ENCODE measurements around the gene TMEM182. TPM values are rescaled to one million over a fixed set of nuclear protein-coding genes. Genes with fewer than 3 reads are reported as not detected.
A peak's percentile ranks its signal among the peaks of the same experiment; 100 is the strongest.

TMEM182 gene
- total RNA-seq, 4 donors from 2014 or later: 6.1 to 15.2 (median 8.0) TPM

GRCh38 chr2:102844911-102845310, 83.1 kb downstream of the TMEM182 start:
- intact Hi-C loops (cut with DNase I; ENCODE audit: low total_unique reads): no loop called here
- no peak for TF ChIP-seq CTCF (IDR thresholded peaks at IDR 0.05 in 4 of 5, conservative IDR thresholded peaks at IDR 0.05 in 1 of 5)
- no peak for TF ChIP-seq POLR2A (IDR thresholded peaks at IDR 0.05)
- Histone ChIP-seq H3K36me3 (no peaks in the 10 kb centered on the region), H3K9me3 (no peaks in the 10 kb centered on the region), H3K4me1 (peaks cover 15% of the 10 kb centered on the region in 2 donors), H3K27ac (no peak overlapping the region), H3K27me3 (no peaks in the 10 kb centered on the region), H3K4me3 (no peak overlapping the region)
- in situ Hi-C loops (cut with MboI; ENCODE audit: low sequenced_read_pairs in 4 of 4): no loop called here
- DNase-seq (no peak), ATAC-seq (no peak)

DNA sequence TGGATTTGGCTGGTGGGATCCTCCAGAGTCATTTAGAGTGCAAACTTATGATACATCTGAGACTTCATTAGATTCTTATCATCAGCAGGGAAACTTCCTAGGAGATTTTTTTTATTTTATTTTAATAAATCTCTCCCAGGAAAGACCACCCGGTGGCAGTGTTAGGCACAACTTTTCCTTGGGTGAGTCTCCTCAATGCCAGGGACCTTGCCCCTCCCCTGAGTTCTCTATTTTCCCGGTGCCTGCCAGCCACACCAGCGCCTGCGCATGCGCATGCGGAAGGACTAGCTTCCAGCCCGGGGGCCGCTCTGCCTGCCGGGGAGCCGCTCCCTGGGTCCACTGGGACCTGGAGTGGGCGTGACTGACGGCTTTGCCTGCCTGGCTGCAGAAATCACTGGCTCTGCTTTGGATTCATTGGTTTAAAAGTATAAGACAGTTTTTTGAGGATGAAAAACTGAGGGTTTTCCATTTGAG, 86.6 kb downstream of the TMEM182 start:
- ATAC-seq: peak in 1 of 2 donors; percentile 65
- DNase-seq: peak; percentile 22 to 59
- in situ Hi-C loops (cut with MboI; ENCODE audit: low sequenced_read_pairs in 4 of 4): no loop called here
- TF ChIP-seq POLR2A (IDR thresholded peaks at IDR 0.05): no peak
- TF ChIP-seq CTCF (IDR thresholded peaks at IDR 0.05 in 4 of 5, conservative IDR thresholded peaks at IDR 0.05 in 1 of 5): no peak
- intact Hi-C loops (cut with DNase I; ENCODE audit: low total_unique reads): no loop called here
- H3K9me3 ChIP-seq: no peaks in the 10 kb centered on the region
- no peaks in the 10 kb centered on the region for H3K27me3 ChIP-seq
- H3K36me3 ChIP-seq: no peaks in the 10 kb centered on the region
- no peak overlapping the region for H3K27ac ChIP-seq
- H3K4me3 ChIP-seq: peak overlapping the region; percentile 36 to 54 (median 44)
- peaks cover 7 to 13% of the 10 kb centered on the region in 2 donors for H3K4me1 ChIP-seq

GRCh38 chr2:102850888-102851287, 89.1 kb downstream of the TMEM182 start:
- H3K27me3 ChIP-seq: no peaks in the 10 kb centered on the region
- peaks cover 7 to 13% of the 10 kb centered on the region in 2 donors for H3K4me1 ChIP-seq
- no peak overlapping the region for H3K27ac ChIP-seq
- H3K4me3 ChIP-seq: no peak overlapping the region
- TF ChIP-seq CTCF (IDR thresholded peaks at IDR 0.05 in 4 of 5, conservative IDR thresholded peaks at IDR 0.05 in 1 of 5): no peak
- in situ Hi-C loops (cut with MboI; ENCODE audit: low sequenced_read_pairs in 4 of 4) (no loop called here), intact Hi-C loops (cut with DNase I; ENCODE audit: low total_unique reads) (no loop called here)
- H3K9me3 ChIP-seq: no peaks in the 10 kb centered on the region
- H3K36me3 ChIP-seq: no peaks in the 10 kb centered on the region
- no peak for ATAC-seq
- DNase-seq: no peak

- in situ Hi-C loops (cut with MboI; ENCODE audit: low sequenced_read_pairs in 4 of 4): no loop called here
- no peak for TF ChIP-seq CTCF (IDR thresholded peaks at IDR 0.05 in 4 of 5, conservative IDR thresholded peaks at IDR 0.05 in 1 of 5)
- TF ChIP-seq POLR2A (IDR thresholded peaks at IDR 0.05): no peak
Observed at GRCh38 chr2:102852867-102853266, 91.0 kb downstream of the TMEM182 start.

More at GRCh38 chr2:102852867-102853266, 91.0 kb downstream of the TMEM182 start:
- no peaks in the 10 kb centered on the region for H3K36me3 ChIP-seq
- intact Hi-C loops (cut with DNase I; ENCODE audit: low total_unique reads): no loop called here
- DNase-seq (no peak), ATAC-seq (no peak)
- no peaks in the 10 kb centered on the region for H3K27me3 ChIP-seq
- no peak overlapping the region for H3K27ac ChIP-seq
- H3K4me1 ChIP-seq: peaks cover 7 to 12% of the 10 kb centered on the region in 2 donors
- H3K4me3 ChIP-seq: no peak overlapping the region
- no peaks in the 10 kb centered on the region for H3K9me3 ChIP-seq

Other genes starting within 250 kb of the TMEM182 start
- 1 to 10 TPM; 2.5 to 7.4 (median 5.6) TPM for gene SLC9A2, start 142.5 kb upstream of the TMEM182 start, total RNA-seq

Measured in gastrocnemius medialis (tissue), 4 donors.